ENCODE results near the gene CCDC77. TPM values are rescaled to one million over a fixed set of nuclear protein-coding genes. Genes with fewer than 3 reads are reported as not detected.

CCDC77 gene
- total RNA-seq, 1 experiment from 2014 or later, result 12.3 TPM

- POLR2A ChIA-PET, result interaction anchor here (0.6 kb wide), 1 partner anchor 843 kb away, joined by 3 read pairs; no protein-coding TSS in a partner anchor
- Histone ChIP-seq H3K79me2 (ENCODE audit: insufficient read depth, low read length) (no peaks in the 10 kb centered on the region), H3K9me3 (ENCODE audit: control insufficient read depth in 1 of 2, insufficient read depth in 1 of 2, low read depth in 1 of 2, low read length in 2 of 2) (no peaks in the 10 kb centered on the region), H3K4me2 (ENCODE audit: low read length) (peak overlapping the region; percentile 91), H2AFZ (ENCODE audit: low read depth, low read length, poor library complexity, severe bottlenecking) (no peak overlapping the region), H3K27ac (ENCODE audit: low read depth, low read length) (peak overlapping the region; percentile 49; the same call in 1 of the 2 replicates), H3K4me3 (replicated peaks in 1 of 2; ENCODE audit: low read depth in 1 of 2, low read length in 2 of 2) (peak overlapping the region; percentile 51 to 61), H3K9ac (ENCODE audit: low read length) (peak overlapping the region; percentile 59), H3K27me3 (ENCODE audit: insufficient read depth, low read length) (no peaks in the 10 kb centered on the region), H3K4me1 (ENCODE audit: control insufficient read depth in 1 of 2, insufficient read depth in 2 of 2, low read length in 2 of 2) (peaks cover 35 to 55% of the 10 kb centered on the region in 2 experiments), H4K20me1 (ENCODE audit: insufficient read depth) (no peaks in the 10 kb centered on the region), H3K9me2 (ENCODE audit: insufficient read depth) (no peaks in the 10 kb centered on the region), H3K36me3 (ENCODE audit: control insufficient read depth in 1 of 2, insufficient read depth in 2 of 2, low read length in 2 of 2) (no peaks in the 10 kb centered on the region)
- RAD21 ChIA-PET (ENCODE audit: low non-redundant PET in 1 of 2, low total read pairs in 2 of 2, uncharacterized antibody in 2 of 2, unreplicated experiment in 2 of 2), result interaction anchor here in 1 of 2 experiments (0.6 kb wide), 1 partner anchor 81 kb away, joined by 3 read pairs; no protein-coding TSS in a partner anchor
- intact Hi-C loops (cut with micrococcal nuclease), result no loop called here
- DNase-seq (ENCODE audit: low read depth, low spot score) (no peak), ATAC-seq (peak; percentile 40)
- TF ChIP-seq TCF7L2 (IDR thresholded peaks at IDR 0.05; ENCODE audit: borderline replicate concordance, extremely low read depth, insufficient read depth, insufficient read length), result no peak
- TF ChIP-seq ZFX (IDR thresholded peaks at IDR 0.05), result peak; percentile 32; the same call in 1 of the 2 replicates
- no peak for TF ChIP-seq ZNF274 (IDR thresholded peaks at IDR 0.05; ENCODE audit: low read depth, low read length)
- CTCF ChIA-PET, result no interaction called here
- no TSS peak for BruUV-seq (replicated peaks)
Observed at GRCh38 chr12:460261-461230, 59.1 kb downstream of the CCDC77 start.

- POLR2A ChIA-PET, result interaction anchor here (0.6 kb wide), 1 partner anchor 842 kb away, joined by 3 read pairs; no protein-coding TSS in a partner anchor
- Histone ChIP-seq H3K4me1 (ENCODE audit: control insufficient read depth in 1 of 2, insufficient read depth in 2 of 2, low read length in 2 of 2) (peaks cover 35 to 55% of the 10 kb centered on the region in 2 experiments), H3K27me3 (ENCODE audit: insufficient read depth, low read length) (no peaks in the 10 kb centered on the region), H3K27ac (ENCODE audit: low read depth, low read length) (no peak overlapping the region), H4K20me1 (ENCODE audit: insufficient read depth) (no peaks in the 10 kb centered on the region), H2AFZ (ENCODE audit: low read depth, low read length, poor library complexity, severe bottlenecking) (no peak overlapping the region), H3K9me2 (ENCODE audit: insufficient read depth) (no peaks in the 10 kb centered on the region), H3K79me2 (ENCODE audit: insufficient read depth, low read length) (no peaks in the 10 kb centered on the region), H3K36me3 (ENCODE audit: control insufficient read depth in 1 of 2, insufficient read depth in 2 of 2, low read length in 2 of 2) (no peaks in the 10 kb centered on the region), H3K9me3 (ENCODE audit: control insufficient read depth in 1 of 2, insufficient read depth in 1 of 2, low read depth in 1 of 2, low read length in 2 of 2) (no peaks in the 10 kb centered on the region), H3K9ac (ENCODE audit: low read length) (no peak overlapping the region), H3K4me3 (replicated peaks in 1 of 2; ENCODE audit: low read depth in 1 of 2, low read length in 2 of 2) (no peak overlapping the region), H3K4me2 (ENCODE audit: low read length) (peak overlapping the region; percentile 74)
- CTCF ChIA-PET, result no interaction called here
- intact Hi-C loops (cut with micrococcal nuclease), result no loop called here
- TSS peak; percentile 44 for BruUV-seq (replicated peaks)
- RAD21 ChIA-PET (ENCODE audit: low non-redundant PET in 1 of 2, low total read pairs in 2 of 2, uncharacterized antibody in 2 of 2, unreplicated experiment in 2 of 2), result no interaction called here
- DNase-seq (ENCODE audit: low read depth, low spot score) (no peak), ATAC-seq (no peak)
- TF ChIP-seq CTCF (IDR thresholded peaks at IDR 0.05 in 2 of 3, conservative IDR thresholded peaks at IDR 0.05 in 1 of 3; ENCODE audit: borderline replicate concordance in 1 of 3, insufficient read depth in 1 of 3, low read depth in 2 of 3, low read length in 2 of 3), result no peak
- no peak for TF ChIP-seq ZNF274 (IDR thresholded peaks at IDR 0.05; ENCODE audit: low read depth, low read length)
- no peak for TF ChIP-seq TCF7L2 (IDR thresholded peaks at IDR 0.05; ENCODE audit: borderline replicate concordance, extremely low read depth, insufficient read depth, insufficient read length)
- TF ChIP-seq CEBPB (IDR thresholded peaks at IDR 0.05; ENCODE audit: low read depth), result no peak
- no peak for TF ChIP-seq SP1 (IDR thresholded peaks at IDR 0.05; ENCODE audit: low read depth)
- no peak for TF ChIP-seq POLR2AphosphoS5 (IDR thresholded peaks at IDR 0.05; ENCODE audit: low read depth, low read length)
- TF ChIP-seq ELF1 (IDR thresholded peaks at IDR 0.05; ENCODE audit: borderline replicate concordance, low read depth), result no peak
- TF ChIP-seq SRF (IDR thresholded peaks at IDR 0.05; ENCODE audit: low read depth), result no peak
- no peak for TF ChIP-seq EZH2 (IDR thresholded peaks at IDR 0.05)
- TF ChIP-seq, protein P1, sequence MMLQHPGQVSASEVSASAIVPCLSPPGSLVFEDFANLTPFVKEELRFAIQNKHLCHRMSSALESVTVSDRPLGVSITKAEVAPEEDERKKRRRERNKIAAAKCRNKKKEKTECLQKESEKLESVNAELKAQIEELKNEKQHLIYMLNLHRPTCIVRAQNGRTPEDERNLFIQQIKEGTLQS (IDR thresholded peaks at IDR 0.05), result no peak
- no peak for TF ChIP-seq FOSL1 (IDR thresholded peaks at IDR 0.05; ENCODE audit: low read depth)
Observed at GRCh38 chr12:461425-461824, 60.0 kb downstream of the CCDC77 start.

Data from HCT116 (cell line).